ENCODE results near the gene FER. TPM values are rescaled to one million over a fixed set of nuclear protein-coding genes. Genes with fewer than 3 reads are reported as not detected.

The FER gene
- total RNA-seq, 2 experiments from 2014 or later = 9.0 to 9.8 TPM

GRCh38 chr5:109199799-109200620 is 452.3 kb downstream of the FER start:
- Mint-ChIP-seq H3K9me3 (peaks cover 8% of the 10 kb centered on the region), H3K4me3 (no peak overlapping the region)

GRCh38 chr5:109215040-109215439 is 467.3 kb downstream of the FER start:
- no peaks in the 10 kb centered on the region for H3K4me1 Mint-ChIP-seq (ENCODE audit: low read depth)
- intact Hi-C loops (cut with micrococcal nuclease) = no loop called here
- POLR2A ChIA-PET = no interaction called here

More at GRCh38 chr5:109199799-109200620, 452.3 kb downstream of the FER start:
- TF ChIP-seq CTCF (IDR thresholded peaks at IDR 0.05) = no peak
- no peaks in the 10 kb centered on the region for H3K27me3 Mint-ChIP-seq
- H3K4me1 Mint-ChIP-seq (ENCODE audit: low read depth) = no peaks in the 10 kb centered on the region
- CTCF ChIA-PET = interaction anchor here (1.6 kb wide), 1 partner anchor 558 kb away, joined by 3 read pairs; no protein-coding TSS in a partner anchor
- intact Hi-C loops (cut with micrococcal nuclease) = no loop called here
- H3K36me3 Mint-ChIP-seq (ENCODE audit: low read depth) = no peaks in the 10 kb centered on the region
- no peak overlapping the region for H3K27ac Mint-ChIP-seq
- DNase-seq = no peak
- POLR2A ChIA-PET = no interaction called here
- ATAC-seq = no peak

GRCh38 chr5:109218818-109219217 is 471.1 kb downstream of the FER start:
- H3K9me3 Mint-ChIP-seq = peaks cover 4% of the 10 kb centered on the region
- CTCF ChIA-PET = no interaction called here
- DNase-seq (no peak), ATAC-seq (no peak)
- POLR2A ChIA-PET = no interaction called here
- no peaks in the 10 kb centered on the region for H3K4me1 Mint-ChIP-seq (ENCODE audit: low read depth)
- H3K27ac Mint-ChIP-seq = no peak overlapping the region
- intact Hi-C loops (cut with micrococcal nuclease) = no loop called here
- no peak overlapping the region for H3K4me3 Mint-ChIP-seq
- no peaks in the 10 kb centered on the region for H3K36me3 Mint-ChIP-seq (ENCODE audit: low read depth)
- no peak for TF ChIP-seq CTCF (IDR thresholded peaks at IDR 0.05)
- peaks cover 13% of the 10 kb centered on the region for H3K27me3 Mint-ChIP-seq

More at GRCh38 chr5:109215040-109215439, 467.3 kb downstream of the FER start:
- Mint-ChIP-seq H3K27ac (no peak overlapping the region), H3K4me3 (no peak overlapping the region), H3K36me3 (ENCODE audit: low read depth) (no peaks in the 10 kb centered on the region), H3K9me3 (peaks cover 5% of the 10 kb centered on the region), H3K27me3 (peaks cover 8% of the 10 kb centered on the region)
- ATAC-seq (no peak), DNase-seq (no peak)
- CTCF ChIA-PET = no interaction called here
- no peak for TF ChIP-seq CTCF (IDR thresholded peaks at IDR 0.05)

GRCh38 chr5:109223531-109223930 is 475.8 kb downstream of the FER start:
- intact Hi-C loops (cut with micrococcal nuclease) = no loop called here
- no peak overlapping the region for H3K27ac Mint-ChIP-seq
- H3K27me3 Mint-ChIP-seq = peaks cover 7% of the 10 kb centered on the region
- ChIA-PET CTCF (interaction anchor here (1.4 kb wide), 1 partner anchor 8 kb away, joined by 5 read pairs; no protein-coding TSS in a partner anchor), POLR2A (no interaction called here)
- H3K4me1 Mint-ChIP-seq (ENCODE audit: low read depth) = no peaks in the 10 kb centered on the region
- H3K36me3 Mint-ChIP-seq (ENCODE audit: low read depth) = no peaks in the 10 kb centered on the region
- ATAC-seq (no peak), DNase-seq (no peak)
- no peak for TF ChIP-seq CTCF (IDR thresholded peaks at IDR 0.05)
- H3K9me3 Mint-ChIP-seq = no peaks in the 10 kb centered on the region
- no peak overlapping the region for H3K4me3 Mint-ChIP-seq

- no peak for TF ChIP-seq CTCF (IDR thresholded peaks at IDR 0.05)
- peaks cover 7% of the 10 kb centered on the region for H3K27me3 Mint-ChIP-seq
- no peak overlapping the region for H3K27ac Mint-ChIP-seq
- POLR2A ChIA-PET = interaction anchor here (0.7 kb wide), 1 partner anchor 31 kb away, joined by 3 read pairs; no protein-coding TSS in a partner anchor
- H3K4me3 Mint-ChIP-seq = no peak overlapping the region
- ATAC-seq = no peak
- CTCF ChIA-PET = no interaction called here
- no peaks in the 10 kb centered on the region for H3K36me3 Mint-ChIP-seq (ENCODE audit: low read depth)
- no peaks in the 10 kb centered on the region for H3K9me3 Mint-ChIP-seq
- H3K4me1 Mint-ChIP-seq (ENCODE audit: low read depth) = no peaks in the 10 kb centered on the region
- no peak for DNase-seq
- intact Hi-C loops (cut with micrococcal nuclease) = no loop called here
Observed at GRCh38 chr5:109224276-109224882, 476.7 kb downstream of the FER start.
